CD4-positive, alpha-beta T cell treated with Interleukin-4 for 4 hours (primary cell): ENCODE data around the gene CCDC177.

Experiments
- DNase-seq: peaks from one replicate; pipeline ENCODE4 v3.0.0-alpha.2; 2020

CCDC177 gene

DNA sequence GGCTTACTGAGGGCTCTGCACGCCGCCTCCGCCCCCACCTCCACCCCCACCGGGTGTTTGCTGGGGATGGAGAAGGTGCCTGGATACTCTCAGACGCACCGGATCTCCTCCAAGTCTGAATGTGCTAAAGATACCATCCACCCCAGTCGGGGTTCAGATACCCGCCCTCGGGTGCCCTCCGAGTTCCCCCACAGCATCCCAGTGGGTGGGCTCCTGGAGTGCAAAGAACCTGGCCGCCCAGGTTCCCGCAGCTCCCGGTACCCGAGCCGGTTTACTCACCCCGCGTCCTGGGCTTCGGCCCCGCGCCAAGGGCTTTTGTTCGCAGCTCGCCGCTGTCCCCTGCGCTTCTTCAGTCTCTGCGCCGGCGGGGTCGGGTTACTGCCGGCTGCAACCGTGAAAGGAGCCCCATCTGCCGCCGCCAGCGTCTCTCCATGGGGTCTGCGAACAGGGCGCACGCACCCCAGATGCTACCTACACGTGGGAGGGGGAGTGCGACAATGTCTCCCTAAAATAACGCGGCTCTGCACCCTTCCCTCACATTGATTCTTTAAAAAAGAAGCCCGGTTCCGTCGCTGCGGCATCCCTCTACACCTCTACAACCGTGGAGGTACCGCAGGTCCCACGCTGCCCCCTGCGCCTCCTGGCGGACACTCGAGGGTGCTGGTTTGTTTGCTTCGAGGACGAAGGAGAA, at the start of gene CCDC177:
CCDC177 (minus strand) TSS at position 609 of the 691 bp plus-strand sequence. CDS start 1,249 bp downstream, outside the sequence.
- DNase-seq: peak; percentile 58

GRCh38 chr14:69624136-69624535, 49.5 kb upstream of the CCDC177 start:
- no peak for DNase-seq

- DNase-seq: no peak
These were observed 46.3 kb upstream of the CCDC177 start for GRCh38 chr14:69620981-69621380.

- DNase-seq: no peak
These were observed 45.5 kb upstream of the CCDC177 start for GRCh38 chr14:69620211-69620611.

- no peak for DNase-seq
These were observed 44.3 kb upstream of the CCDC177 start for GRCh38 chr14:69619012-69619411.

DNA sequence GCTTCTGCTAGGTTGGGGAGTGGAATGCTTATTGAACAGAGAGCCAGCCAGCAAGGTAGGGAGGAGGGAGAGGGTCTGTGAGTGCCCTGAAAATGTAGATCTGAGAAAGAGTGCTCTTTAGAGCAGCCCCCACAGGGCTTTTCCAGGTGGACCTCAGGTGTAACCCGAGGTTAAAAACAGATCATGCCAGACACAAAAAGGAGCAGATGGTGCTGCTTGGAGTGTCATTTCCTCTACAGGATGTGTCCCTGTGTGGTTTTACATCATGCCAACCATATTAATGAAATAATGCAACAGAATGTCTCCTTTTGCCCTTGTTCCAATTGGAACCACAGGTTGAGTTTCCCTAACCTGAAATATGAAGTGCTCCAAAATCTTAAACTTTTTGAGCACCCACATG, 43.1 kb upstream of the CCDC177 start:
- DNase-seq: no peak

- DNase-seq: no peak
These were observed 41.7 kb upstream of the CCDC177 start for GRCh38 chr14:69616408-69616773.

DNA sequence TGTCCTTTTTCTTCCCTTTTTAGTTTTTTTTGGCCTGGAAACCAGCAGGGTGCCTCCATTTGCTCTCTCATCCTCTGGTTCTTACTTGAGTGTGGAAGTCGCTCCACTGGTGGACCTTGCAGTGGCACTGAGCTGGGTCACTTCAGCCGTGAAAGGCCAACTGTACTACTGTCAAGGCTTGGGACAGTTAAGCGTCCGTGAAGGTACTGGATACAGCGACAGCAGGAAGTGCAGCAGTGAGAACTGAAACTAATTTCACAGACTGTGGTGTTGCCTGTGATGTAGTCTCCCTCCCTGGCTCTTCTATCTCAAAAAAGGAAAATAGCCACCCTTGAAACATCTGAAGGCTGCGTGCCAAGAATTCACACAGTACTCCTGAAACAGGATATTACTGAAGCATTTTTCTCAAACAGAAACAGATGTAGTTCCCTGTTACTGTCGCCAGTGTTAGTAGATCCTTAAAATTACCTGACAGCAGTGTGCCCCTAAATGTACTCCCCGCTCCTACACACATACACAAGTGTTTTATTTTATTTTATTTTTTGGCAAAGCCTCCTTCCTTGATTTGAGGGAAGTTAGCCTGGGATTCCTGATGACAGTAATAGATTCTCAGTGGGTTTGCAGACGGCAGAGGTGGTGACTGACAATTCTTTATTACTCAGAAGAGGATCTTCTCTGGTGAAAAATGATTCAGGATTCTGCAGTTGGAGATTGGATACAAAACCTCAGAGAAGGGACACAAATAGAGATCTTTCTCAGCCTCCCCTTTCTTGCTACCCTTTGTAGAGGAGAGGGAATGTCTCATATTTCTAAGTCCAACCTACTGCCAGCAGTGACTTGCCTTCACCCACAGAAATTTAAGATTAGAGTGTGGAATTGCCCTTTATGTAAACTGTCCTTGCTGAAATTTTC, 41.1 kb upstream of the CCDC177 start:
- peak; percentile 65 for DNase-seq

GRCh38 chr14:69615121-69615495, 40.4 kb upstream of the CCDC177 start:
- DNase-seq: peak; percentile 34

GRCh38 chr14:69614592-69614991, 39.9 kb upstream of the CCDC177 start:
- no peak for DNase-seq

GRCh38 chr14:69613312-69614073, 38.8 kb upstream of the CCDC177 start:
- DNase-seq: no peak

DNA sequence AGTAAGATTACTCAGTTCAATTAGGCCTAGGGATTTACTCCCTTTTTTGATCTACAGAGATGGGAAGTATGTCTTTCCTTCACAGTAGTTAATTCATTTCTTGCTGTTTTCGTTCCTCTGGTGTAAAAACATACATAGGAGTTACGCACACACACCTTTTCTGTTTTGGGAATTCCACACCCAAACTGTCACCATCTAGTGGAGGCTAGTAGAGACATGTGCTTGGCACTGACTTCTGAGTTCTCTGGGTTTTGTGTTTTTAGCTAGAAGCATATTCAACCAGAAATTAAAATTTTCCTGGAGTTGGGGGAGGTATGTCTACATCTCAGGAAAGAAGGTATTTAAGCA, 38.1 kb upstream of the CCDC177 start:
- DNase-seq: peak; percentile 35

DNA sequence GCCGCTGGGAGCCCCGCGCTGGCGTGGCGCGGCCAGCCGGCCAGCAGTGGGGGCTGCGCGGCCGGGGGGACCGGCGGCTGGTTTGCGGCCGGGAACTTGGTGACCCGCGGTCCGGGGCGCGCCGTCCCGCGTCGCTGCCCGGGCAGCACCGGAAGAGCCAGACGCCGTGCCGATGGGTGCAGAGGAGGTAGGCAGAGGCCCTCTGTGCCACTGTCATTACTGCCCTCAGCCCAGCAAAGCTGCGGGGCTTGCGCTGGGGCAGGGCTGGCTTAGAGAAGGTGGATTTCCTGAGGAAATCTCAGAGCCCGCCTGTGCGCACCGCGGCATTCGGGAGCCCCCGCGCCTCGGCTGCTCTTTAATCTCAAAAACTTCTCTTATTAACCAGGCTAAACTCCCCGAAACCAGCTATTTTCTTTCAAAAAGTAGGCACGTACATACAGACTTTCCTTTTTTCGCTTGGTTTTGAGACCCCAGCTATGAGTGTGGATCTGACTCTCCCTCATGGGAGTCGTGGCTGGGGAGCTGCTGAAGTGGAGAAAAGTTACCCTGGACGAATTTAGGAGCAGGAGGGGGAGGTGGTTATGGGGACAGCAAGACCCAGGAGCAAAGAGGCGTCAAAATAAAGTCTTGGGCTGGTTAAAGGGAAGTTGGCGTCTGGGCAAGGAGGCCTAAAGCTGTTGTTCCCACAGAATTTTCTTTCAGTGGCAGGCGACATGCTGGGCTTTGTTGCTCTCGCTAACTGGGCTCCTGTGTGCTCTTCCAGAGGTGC, 37.5 kb upstream of the CCDC177 start:
- no peak for DNase-seq

DNA sequence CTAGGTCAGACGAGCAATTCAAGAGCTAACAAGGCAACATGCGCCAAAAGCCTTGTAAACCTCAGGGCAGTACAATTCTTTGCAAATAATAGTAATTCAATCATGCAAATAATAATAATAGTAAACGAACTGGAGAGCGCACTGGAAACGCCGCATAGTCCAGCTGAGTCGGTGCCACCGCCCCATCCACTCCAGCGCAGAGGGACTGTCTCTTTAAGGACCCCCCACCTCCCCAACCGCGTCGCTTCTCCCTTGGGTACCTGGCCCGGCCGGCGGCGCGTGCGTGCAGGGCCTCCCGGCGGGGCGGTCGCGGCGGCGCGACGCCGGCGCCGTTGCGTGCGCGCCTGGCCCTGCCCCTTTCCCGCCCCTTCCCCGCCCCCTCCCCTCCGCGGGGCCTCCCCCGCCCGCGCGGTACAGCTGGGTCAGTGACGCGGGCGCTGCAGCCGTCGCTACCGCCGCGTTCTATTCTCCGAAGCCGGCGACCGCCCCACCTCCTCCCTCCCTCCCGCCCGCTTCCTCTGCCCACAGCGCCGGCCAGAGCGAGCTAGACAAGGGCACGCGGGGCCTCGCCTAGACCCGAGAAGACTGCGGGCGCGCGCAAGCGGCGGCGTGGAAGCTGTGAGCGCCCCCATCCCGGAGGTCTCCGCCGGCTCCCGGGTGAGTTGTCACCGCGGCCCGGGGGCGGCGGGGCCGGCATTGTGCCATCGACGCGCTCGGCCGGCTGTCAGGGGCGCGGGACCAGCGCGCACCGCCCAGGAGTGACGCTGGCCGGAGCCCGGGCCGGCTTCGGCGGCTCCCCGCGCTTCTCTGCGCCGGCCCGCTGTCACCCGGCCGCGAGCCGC, 36.7 kb upstream of the CCDC177 start, which contains the start of gene SUSD6:
SUSD6 (plus strand) TSS at position 425 of the 842 bp plus-strand sequence. CDS start 46,997 bp downstream, outside the sequence.
- peak; percentile 89 for DNase-seq

GRCh38 chr14:69610874-69611171, 36.2 kb upstream of the CCDC177 start:
- DNase-seq: no peak

- no peak for DNase-seq
These were observed 35.6 kb upstream of the CCDC177 start for GRCh38 chr14:69610020-69610873.

GRCh38 chr14:69606258-69607184, 31.9 kb upstream of the CCDC177 start:
- DNase-seq: no peak

- no peak for DNase-seq
These were observed 31.1 kb upstream of the CCDC177 start for GRCh38 chr14:69605738-69606137.

GRCh38 chr14:69600304-69600891, 25.7 kb upstream of the CCDC177 start:
- DNase-seq: no peak
